CD4-positive, alpha-beta T cell treated with Interferon alpha-2 for 1 hour (primary cell): ENCODE data around the gene ETV4.
A peak's percentile ranks its signal among the peaks of the same experiment; 100 is the strongest.

ENCODE experiments used
- DNase-seq, 2 donors: peaks; one replicate each; pipeline ENCODE4 v3.0.0-alpha.2; 2020 to 2022

The ETV4 gene

DNA sequence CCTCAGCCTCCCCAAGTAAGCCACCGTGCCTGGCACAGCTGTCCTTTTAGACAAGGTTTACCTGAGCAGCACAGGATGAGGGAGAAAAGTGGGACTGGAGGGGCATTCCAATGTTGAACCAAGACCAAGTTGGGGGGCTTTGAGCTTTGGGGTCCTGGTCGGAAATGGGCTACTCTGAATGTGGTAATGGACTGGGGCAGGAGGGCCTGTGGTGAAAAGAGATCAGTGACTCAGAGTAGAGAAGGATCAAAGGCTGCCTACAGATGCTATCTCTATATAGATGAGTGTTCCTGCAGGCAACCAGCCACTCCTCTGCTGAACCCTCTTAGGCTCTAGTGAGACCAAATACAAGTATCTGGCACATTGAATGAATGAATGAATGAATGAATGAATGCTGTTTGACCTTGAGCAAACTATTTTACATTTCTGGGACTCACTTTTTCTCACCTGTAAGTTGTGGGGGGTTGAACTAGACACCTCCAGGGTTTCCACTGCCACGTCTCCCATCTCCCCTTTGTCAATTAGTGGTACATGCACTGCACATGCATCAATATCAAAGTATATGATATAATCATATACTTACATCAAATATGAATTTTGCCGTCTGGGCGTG, 26.3 kb upstream of the ETV4 start:
- DNase-seq = no peak

DNA sequence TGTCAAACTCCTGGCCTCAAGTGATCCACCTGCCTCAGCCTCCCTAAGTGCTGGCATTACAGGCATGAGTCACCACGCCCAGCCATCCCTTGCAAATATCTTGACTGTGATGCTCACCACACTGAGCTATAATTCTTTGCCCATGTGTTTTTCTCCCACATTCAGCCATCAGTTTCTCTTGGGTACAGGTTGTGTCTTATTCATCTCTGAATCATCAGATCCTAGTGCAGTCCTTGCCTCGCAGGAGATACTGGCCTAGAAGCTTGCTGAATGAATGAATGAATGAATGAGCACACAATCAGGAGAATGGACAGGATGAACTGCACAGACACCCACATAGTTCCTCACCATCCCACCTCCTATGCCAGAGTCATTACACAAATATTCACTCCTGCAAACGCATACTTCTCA, 24.4 kb upstream of the ETV4 start:
- no peak for DNase-seq

DNA sequence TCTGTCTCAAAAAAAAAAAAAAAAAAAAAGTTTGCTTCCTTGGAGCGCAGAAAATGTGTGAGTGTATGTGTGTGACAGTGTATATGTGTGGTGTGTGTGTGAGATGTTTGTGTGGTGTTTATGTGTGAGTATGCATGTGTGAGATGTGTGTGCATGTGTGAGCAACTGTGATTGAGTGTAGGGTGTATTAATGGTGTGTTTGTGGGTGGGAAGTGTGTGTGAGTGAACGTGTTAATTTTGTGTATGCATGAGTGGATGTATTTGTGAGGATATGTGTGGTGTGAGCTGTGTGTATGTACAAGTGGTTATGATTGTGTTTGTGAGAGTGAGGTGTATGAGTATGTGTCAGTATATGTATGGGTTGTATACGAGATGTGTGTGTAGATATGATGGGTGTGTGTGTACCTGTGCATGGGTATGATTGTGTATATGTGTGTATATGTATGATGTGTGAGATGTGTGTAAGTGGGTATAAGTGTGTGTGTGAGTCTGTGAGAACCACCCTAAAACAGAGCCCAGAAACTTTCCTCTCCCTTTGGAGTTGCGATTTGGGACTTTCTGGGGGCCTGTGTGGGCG, 22.5 kb upstream of the ETV4 start:
- DNase-seq = no peak

DNA sequence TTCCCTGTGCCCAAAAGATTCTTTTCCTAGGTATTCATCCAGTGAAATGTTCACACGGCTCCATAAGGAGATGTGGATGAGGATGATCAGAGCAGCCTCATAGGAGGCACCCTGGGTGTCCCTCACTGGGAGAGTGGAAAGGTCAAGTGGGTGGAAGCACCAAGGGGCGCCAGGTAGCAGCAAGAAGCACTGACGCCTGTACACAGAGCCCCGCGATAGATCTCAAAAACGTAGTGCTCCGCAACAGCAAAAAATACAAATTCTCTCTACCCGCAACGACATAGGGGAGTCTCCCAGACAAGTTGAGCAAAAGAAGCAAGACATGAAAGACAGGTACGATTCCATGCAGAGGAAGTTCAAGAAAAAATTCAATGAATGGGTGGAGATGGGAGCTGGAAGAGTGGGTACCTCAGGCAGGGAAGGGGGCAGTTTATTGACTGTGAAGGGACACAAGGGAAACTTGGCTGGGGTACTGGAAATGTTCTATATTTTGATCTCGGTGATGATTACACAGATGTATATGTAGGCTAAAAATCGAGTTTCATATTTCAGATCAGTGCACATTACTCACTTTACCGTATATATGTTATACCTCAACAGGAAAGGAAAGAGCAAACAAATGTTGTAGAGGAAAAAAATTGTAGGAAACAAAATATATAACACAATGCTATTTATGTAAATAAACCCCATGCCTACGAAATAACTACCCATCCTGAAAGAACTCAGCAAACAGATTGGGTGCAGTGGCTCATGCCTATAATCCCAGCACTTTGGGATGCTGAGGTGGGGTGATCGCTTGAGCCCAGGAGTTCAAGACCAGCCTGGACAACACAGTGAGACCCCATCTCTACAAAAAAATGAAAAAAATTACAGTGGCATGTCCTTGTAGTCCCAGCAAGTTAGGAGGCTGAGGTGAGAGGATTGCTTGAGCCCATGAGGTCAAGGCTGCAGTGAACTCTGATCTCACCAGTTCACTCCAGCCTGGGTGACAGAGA, 17.8 kb upstream of the ETV4 start:
- no peak for DNase-seq

DNA sequence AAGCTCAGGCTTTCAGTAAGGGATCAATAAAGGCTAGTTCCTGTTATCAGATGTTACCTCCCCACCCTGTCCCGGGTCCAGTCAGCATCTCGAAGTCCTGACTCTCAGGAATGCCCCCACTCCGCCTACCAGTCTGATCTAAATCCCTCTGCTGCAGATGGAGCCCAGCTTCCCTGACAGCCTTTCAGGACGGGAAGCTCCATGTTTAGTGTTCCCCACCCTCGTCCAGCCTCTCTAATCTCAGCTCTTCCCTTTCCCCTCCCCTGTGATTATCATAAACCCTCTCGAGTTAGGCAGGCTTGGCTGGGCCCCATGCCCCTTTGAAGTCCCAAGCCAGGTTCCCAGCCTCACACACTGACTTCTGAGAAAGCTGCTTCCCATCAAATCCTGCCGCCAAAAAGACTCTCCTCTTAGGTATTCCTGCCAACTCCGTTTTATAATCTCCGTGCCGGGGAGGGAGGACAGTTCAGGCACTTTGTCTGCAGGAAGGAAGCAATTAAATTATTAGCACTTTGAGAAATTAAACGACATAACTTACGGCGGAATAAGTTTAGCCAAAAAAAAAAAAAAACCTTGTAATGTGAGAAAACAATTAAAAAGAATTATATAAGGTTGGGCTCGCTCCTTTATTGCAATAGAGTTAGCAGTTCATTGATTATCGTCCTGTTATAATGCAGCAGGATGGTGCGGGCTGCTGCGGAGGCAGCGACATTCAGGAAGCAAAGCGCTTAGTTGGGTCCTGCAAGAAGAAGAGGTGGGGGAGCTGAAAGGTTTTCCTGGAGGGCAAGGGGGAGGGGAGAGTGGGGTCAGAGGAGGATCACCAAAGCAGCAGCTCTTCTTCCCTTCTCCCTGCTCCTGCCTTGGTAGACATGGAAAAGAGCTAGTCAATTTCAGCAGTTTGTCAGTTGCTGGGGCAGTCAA, 16.8 kb upstream of the ETV4 start:
- no peak for DNase-seq

DNA sequence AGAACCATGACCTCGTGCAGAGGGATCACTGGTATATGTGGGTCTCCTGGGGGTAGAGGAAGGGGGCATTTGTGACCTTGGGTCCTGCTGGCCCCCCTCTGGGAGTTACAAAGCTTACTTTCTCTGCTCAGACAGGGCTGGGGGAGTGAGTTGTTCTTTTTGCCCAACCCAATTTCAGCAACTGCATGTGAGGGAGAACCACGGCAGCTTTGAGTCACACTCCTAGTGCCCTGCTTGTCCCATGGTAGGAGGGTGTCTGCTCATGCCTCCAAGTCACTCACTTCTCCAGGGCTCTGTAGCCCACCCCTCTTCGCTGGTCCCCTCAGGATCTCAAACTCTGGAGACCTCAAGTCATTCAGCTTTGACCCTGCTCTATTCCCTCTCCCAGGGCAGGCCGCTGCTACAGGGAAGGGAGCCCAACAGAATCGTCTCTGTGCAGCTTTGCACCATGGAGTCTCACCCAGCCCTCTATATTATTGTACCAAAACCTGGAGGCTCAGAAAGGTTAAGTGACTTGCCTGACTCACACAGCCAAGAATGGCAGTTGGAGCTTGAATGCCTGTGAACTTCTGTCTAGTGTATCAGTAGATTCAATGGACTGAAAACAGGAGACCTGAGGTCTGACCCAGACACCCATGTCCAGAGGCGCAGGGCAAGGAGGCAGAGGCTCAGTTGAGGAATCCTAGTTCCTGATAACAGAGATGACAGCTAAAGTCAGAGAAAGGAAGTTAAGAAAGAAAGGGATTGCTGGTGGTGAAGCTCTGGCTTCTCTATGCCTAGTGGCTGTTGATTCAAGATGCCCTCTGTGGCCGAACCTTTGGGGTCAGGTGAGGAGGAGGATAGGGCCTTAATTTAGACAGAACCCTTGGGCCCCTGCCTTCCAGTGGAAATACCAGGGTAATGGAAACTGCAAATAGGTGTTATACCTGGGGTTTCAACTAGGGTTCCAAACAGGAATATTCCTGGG, 14.6 kb upstream of the ETV4 start:
- DNase-seq = no peak

DNA sequence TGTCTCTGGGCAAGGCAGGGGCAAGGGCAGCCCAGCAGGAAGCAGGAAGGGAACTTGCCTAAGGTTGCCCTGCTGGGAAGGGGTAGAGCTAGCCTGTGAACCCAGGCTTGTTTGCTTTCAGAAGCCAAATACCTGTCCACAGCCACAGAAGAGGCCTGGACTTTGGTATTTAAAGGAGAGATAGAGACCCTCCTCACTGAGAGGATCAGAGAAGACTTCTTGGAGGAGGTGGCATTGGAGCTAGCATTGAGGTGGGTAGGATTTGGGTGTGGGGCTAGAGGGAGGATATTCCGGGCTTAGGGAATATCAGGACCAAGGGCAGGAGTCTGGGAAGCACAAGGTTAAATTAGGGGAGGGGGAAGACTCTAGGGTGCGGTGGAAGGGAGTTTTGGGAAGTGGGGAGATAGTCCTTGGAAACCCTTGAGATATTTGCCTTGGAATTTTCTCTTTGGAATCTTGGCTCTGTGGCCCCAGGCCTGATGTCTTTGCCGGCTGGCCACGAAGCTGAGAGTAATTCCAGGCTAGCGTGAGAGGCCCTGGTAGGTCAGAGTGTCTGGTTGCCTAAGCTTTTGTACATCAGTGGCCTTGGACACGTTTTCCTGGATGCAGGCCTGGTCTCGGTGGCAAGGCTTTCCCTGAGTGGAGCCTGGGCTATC, 13.1 kb upstream of the ETV4 start:
- no peak for DNase-seq

DNA sequence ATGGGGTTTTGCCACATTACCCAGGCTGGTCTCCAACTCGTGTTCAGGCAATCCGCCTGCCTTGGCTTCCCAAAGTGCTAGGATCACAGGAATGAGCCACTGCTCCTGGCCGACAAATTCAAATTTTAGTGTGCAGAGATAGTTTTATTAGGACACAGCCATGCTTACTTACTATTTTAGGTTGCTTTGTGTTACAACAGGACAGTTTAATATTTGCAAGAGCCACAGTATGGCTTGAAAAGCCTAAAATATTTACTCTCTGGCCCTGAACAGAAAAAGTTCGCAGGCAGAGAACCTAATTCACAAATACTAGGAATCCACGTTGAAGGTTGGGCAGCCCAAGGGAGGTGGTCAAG, 12.6 kb upstream of the ETV4 start:
- no peak for DNase-seq

DNA sequence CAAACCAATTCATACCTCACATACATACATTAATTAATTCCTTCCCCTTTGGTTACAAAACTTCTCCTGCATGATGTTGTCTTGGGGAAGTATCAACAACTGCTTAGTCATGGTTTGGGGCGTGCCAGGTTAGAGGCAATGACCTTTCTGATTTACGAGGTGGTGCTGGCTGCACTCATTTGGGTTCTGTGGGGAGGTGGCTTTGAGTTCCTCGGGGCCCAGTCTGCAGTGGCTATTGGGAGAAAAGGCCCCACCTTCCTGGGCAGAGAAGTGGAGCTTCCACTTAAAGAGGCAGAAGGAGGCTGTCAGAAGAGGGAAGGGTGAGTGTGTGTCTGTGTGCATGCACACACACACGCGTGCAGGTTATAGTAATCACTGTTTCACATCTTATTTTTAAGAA, 10.2 kb upstream of the ETV4 start:
- peak; percentile 11 to 64 for DNase-seq

DNA sequence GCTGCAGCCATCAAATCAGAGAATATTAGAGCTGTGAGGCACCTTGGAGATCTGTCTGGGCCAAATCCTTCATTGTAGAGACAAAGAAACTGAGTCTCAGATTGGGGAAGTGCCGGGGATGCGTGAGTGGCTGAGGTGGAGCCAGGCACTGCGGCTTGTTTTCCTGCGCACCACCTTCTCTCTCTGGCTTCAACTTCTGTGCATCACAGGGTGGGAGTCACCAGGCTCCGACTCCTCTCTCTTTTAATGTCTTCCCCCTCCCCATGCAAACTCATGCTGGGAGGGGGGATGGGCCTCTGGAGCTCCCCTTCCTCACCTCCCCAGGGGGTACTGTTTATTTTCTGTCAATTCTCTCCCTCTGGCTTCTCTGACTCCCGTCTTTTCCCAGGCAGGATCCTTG, 8.7 kb upstream of the ETV4 start:
- no peak for DNase-seq

DNA sequence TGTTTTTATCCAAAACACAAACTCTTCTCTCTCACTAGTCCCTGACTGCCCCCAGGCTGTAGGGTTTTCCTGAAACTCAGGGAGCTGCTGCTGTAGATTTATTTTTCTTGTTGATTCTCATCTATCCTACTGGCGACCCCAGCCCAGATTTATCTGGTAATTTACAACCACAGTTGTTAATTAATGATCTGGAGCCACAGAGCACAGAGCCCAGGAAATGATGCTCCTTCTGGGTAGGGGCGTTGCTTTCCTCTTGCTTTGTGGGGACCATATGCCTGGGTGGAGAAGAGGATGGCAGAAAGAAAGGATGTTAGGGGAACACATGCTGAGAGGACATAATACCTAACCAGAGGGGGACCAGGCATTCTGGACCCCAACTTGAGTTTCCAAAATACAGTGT, 7.4 kb upstream of the ETV4 start:
- DNase-seq = no peak

DNA sequence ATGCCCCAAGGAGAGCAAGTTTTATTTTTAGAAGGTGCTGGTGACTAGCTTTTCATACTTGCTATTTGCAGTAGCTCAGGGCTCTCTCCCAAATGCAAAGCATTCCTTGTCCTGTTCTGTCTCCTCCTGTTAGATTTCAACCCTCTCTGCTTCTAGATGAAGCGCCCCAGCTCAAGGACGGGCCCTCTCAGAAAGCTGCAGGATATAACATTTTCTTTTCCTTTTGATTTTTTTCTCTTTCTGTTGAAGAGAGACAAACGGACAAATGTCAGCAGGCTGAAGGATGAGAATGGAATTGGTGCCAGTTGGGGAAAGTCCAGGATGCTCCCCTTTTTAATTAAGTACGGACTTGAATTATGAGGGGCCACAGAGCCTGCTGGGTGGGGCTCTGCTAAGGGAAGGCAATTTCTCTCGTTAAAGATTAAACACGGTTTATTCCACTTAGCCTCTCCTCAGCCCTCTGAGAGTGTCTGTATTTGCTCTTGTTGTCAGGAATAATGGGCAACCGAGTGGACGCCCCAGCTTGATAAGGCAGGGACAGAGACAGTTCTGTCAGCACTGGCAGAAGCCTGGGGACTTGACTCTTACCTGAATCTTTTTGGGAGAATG, 6.2 kb upstream of the ETV4 start:
- DNase-seq = no peak

DNA sequence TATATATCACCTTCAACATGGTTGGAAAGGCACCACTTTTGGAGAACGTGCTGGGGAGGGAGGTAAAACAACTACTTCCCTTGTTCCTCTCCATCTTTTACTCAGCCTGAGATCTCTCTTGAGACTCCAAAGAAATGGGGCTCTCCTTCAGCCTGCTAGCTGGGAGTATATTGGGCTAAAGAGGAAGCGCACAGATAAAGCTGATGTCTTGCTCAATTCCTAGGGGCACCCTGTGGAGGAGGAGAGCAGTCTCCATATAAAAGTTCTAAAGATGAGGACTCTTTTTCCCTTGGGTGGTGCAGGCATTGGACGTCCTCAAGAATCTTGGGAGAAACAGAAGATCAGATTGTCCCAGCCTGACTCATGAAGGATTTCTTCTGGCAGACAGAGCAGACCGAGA, 4.6 kb upstream of the ETV4 start:
- DNase-seq = no peak

DNA sequence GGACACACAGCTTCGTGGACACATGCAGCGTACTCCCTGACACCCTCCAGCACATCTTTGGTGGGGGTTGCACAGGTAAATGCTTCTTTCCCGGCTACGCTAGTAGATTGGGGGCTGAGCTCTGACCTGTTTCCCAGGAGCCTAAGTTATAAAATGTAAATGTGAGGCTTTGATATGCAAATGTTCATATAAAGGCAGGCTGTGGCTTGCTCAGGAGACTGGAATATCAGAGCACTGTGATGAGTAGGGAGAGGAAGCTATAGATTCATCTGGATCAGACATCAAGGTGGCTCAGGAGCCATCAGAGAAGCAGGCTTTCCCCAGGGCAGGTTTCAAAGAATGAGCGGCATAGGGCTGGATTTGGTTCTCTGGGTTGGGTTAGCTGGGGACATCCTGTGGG, 3.4 kb upstream of the ETV4 start:
- no peak for DNase-seq

DNA sequence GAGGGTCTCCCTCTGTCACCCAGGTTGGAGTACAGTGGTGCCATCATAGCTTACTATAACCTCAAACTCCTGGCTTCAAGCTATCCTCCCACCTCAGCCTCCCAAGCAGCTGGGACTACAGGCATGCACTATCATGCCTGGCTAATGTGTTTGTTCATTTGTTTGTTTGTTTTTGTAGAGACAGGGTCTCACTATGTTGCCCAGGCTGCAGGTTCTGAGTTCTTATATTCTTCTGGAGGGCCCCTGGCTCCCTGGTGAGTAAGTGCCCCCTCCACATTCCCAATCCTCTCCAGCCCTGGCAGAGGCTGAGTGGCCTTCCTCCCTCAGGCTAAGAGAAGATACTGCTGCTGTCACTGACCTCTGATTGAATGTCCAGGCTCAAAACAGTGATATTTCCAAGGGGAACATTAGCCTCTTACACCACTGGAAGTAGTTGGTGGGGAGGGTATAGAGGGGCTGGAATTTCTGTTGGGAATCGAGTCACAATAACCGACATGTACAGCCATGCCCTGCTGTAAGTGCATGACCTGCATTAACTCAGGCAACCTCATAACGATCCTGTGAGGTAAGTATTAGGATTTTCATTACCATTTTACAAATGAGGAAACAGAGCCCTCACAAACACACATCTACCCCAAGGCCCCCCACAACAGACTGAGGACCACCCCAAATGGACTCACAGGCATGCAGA, 2.7 kb upstream of the ETV4 start:
- DNase-seq = no peak

DNA sequence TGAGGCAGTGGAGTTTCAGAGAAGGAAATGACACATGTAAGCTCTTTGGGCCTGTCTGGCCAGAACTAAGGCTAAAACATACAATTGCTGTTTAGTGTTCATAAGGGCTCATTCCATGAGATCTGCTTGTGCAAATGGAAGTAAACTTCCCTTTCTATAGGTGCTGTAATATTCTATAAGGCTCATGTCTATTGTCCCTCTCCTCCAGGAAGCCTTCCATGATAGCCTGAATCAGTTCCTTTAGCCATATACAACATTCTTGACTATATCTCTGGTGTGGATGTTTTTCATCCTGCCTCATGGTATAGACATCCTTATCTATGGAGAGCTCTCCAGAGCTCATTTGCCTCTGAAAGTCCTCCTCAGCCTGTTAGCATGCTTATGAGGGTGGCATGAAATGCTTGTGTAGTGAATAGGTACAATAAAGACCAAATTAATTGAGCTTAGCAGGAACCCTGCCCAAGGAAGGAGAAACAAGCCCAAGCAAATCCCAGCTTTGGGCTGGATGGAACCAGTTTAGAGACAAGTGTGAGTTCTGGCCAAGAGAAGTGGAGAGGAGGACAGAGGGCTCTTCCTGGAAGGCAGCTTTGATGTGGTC, 1.6 kb upstream of the ETV4 start:
- DNase-seq = no peak

DNA sequence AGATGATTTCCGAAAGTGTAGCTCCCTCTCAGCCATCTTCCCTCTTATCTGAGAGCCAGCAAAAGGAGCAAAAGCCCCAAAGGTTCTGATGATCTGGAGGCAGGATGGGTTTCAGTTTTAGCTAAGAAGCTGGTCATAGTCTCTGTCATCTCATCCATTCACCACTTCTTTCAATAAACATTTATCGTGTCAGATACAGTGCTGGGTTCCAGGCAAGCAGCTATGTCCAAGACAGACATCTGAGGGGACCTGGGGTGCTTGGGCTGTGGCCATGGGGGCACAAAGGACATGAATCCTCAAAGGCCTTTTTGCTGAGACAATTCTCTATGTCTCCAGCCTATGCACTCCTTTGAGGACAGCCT, 1.0 kb upstream of the ETV4 start:
- no peak for DNase-seq

DNA sequence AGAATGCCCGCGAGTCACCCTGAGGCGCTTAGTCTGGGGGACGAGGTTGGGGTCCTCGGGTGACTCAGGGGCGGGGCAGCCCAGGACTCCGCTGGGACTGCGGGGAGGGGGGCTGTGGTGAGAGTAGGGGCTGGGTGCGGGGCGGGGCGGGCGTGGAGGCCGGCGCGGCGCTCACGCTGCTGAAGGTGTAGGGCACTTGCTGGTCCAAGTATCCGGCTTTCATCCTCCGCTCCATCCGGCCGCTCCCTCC, 832 bp downstream of the ETV4 start:
- DNase-seq = no peak

DNA sequence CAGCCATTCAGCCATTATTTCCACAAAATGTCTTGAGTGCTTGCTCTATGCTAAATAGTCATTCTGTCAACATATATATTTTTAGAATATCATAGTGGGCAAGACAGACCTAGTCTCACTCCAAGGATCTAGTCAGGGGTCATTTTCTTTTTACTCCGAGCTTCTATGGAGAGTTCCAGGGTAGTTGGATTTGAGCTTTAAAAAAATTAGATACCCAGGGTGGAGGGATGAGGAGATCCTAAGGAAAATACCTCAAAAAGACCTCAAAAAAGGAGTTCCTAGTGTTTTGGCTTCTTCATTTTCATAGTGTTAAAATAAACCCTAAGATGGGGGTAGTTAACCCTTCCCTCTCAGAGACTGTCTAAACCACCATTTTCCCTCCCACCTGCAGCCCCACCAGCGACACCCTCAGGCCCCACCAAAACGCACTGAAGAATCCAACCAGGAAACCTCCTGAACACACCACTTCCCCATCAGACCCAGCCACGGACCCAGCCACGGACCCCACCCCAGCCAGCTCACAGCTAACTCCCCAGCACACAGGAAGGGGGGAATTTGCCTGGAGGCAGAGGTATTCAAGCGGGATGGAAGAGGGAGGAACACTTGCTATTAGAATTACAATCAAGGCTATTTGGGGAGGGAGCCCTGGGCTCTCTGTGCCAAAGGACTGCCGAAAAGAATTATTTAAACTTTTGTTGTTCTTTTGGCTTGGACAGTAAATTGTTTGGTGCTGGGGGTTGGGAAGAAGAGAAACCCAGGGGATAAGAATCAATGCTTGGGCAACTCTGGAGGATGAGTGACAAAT, 2.2 kb downstream of the ETV4 start:
- DNase-seq = no peak
